H9 (cell line): Measurements from ENCODE around the gene TMED10. TPM values are rescaled to one million over a fixed set of nuclear protein-coding genes. Genes with fewer than 3 reads are reported as not detected.

Experiments
- DNase-seq: peaks from one replicate; pipeline ENCODE4 v3.0.0-alpha.2; 2017
- H2AFZ ChIP-seq: one replicate; pipeline ENCODE4 v1.6.1; 2013; ENCODE audit warnings: mild to moderate bottlenecking, low read length, control low read depth, moderate library complexity
- H2AK5ac ChIP-seq: 2 replicates; pipeline ENCODE4 v1.6.1; 2013; ENCODE audit warnings: low read length, control low read depth, mixed read lengths; ENCODE audit not compliant: insufficient read length
- H2BK120ac ChIP-seq: one replicate; pipeline ENCODE4 v1.6.1; 2013; ENCODE audit warnings: low read depth, mild to moderate bottlenecking, low read length, control low read depth, inconsistent platforms; ENCODE audit not compliant: poor library complexity, severe bottlenecking
- H2BK12ac ChIP-seq: 2 replicates; pipeline ENCODE4 v1.6.1; 2013; ENCODE audit warnings: low read length, control low read depth, mixed read lengths, low read depth; ENCODE audit not compliant: insufficient read length
- H2BK15ac ChIP-seq: 2 replicates; pipeline ENCODE4 v1.6.1; 2013; ENCODE audit warnings: low read depth, low read length, control low read depth
- H2BK20ac ChIP-seq: one replicate; pipeline ENCODE4 v1.6.1; 2013; ENCODE audit warnings: low read depth, mild to moderate bottlenecking, low read length, control low read depth, inconsistent platforms; ENCODE audit not compliant: poor library complexity, severe bottlenecking
- H2BK5ac ChIP-seq: 2 replicates; pipeline ENCODE4 v1.6.1; 2013; ENCODE audit warnings: low read length, control low read depth, mixed read lengths; ENCODE audit not compliant: insufficient read length
- H3K14ac ChIP-seq: 2 replicates; pipeline ENCODE4 v1.6.1; 2013; ENCODE audit warnings: low read length, control low read depth; ENCODE audit not compliant: insufficient read depth
- H3K18ac ChIP-seq: 2 replicates; pipeline ENCODE4 v1.6.1; 2013; ENCODE audit warnings: low read depth, mild to moderate bottlenecking, mixed read lengths, low read length, control low read depth; ENCODE audit not compliant: insufficient read length
- H3K23ac ChIP-seq: 2 replicates; pipeline ENCODE4 v1.6.1; 2013; ENCODE audit warnings: low read length, control low read depth, mixed read lengths, low read depth; ENCODE audit not compliant: insufficient read length
- H3K23me2 ChIP-seq: 2 replicates; pipeline ENCODE4 v1.6.1; 2013; ENCODE audit warnings: low read depth, mild to moderate bottlenecking, mixed read lengths, low read length, control low read depth; ENCODE audit not compliant: insufficient read length, poor library complexity, severe bottlenecking
- H3K27ac ChIP-seq: 2 replicates; pipeline ENCODE4 v1.5.1; 2013; ENCODE audit warnings: low read length, control low read depth, mixed read lengths, low read depth; ENCODE audit not compliant: insufficient read length
- H3K27me3 ChIP-seq: 2 replicates; pipeline ENCODE4 v1.6.1; 2013; ENCODE audit warnings: low read length, control low read depth, inconsistent platforms; ENCODE audit not compliant: insufficient read depth
- H3K4ac ChIP-seq: 2 replicates; pipeline ENCODE4 v1.6.1; 2013; ENCODE audit warnings: low read depth, mild to moderate bottlenecking, control low read depth, inconsistent platforms, low read length, moderate library complexity
- H3K4me1 ChIP-seq: 2 replicates; pipeline ENCODE4 v1.6.1; 2013; ENCODE audit warnings: low read length, control low read depth, inconsistent platforms; ENCODE audit not compliant: insufficient read depth
- H3K4me2 ChIP-seq: 2 replicates; pipeline ENCODE4 v1.6.1; 2013; ENCODE audit warnings: low read length, control low read depth, mixed read lengths; ENCODE audit not compliant: insufficient read length, insufficient read depth
- H3K56ac ChIP-seq: 2 replicates; pipeline ENCODE4 v1.6.1; 2013; ENCODE audit warnings: low read depth, mild to moderate bottlenecking, mixed read lengths, low read length, control low read depth; ENCODE audit not compliant: insufficient read length
- H3K79me1 ChIP-seq: 2 replicates; pipeline ENCODE4 v1.6.1; 2013; ENCODE audit warnings: low read depth, mild to moderate bottlenecking, moderate library complexity, low read length, control low read depth, inconsistent platforms; ENCODE audit not compliant: insufficient read depth, poor library complexity, severe bottlenecking
- H3K79me2 ChIP-seq: 2 replicates; pipeline ENCODE4 v1.6.1; 2013; ENCODE audit warnings: low read length, control low read depth, inconsistent platforms; ENCODE audit not compliant: insufficient read depth
- H3K9ac ChIP-seq: 2 replicates; pipeline ENCODE4 v1.6.1; 2013; ENCODE audit warnings: low read length, control low read depth, mixed read lengths; ENCODE audit not compliant: insufficient read length; ENCODE audit errors: extremely low read depth
- H3K9me3 ChIP-seq: one replicate; pipeline ENCODE4 v1.6.1; 2013; ENCODE audit warnings: low read depth, low read length, inconsistent platforms; ENCODE audit not compliant: control insufficient read depth
- H3T11ph ChIP-seq: one replicate; pipeline ENCODE4 v1.6.1; 2013; ENCODE audit warnings: mild to moderate bottlenecking, low read length, control low read depth, inconsistent platforms
- H4K20me1 ChIP-seq: one replicate; pipeline ENCODE4 v1.6.1; 2013; ENCODE audit not compliant: control insufficient read depth, insufficient read length, insufficient read depth
- H4K5ac ChIP-seq: 2 replicates; pipeline ENCODE4 v1.6.1; 2013; ENCODE audit warnings: low read depth, mild to moderate bottlenecking, mixed read lengths, low read length, control low read depth; ENCODE audit not compliant: insufficient read length
- H4K8ac ChIP-seq: replicated peaks from 2 replicates; pipeline ENCODE4 v1.6.1; 2013; ENCODE audit warnings: low read length, control low read depth, mixed read lengths, low read depth; ENCODE audit not compliant: insufficient read length
- H4K91ac ChIP-seq: 2 replicates; pipeline ENCODE4 v1.6.1; 2013; ENCODE audit warnings: low read depth, mild to moderate bottlenecking, moderate library complexity, mixed read lengths, low read length, control low read depth; ENCODE audit not compliant: insufficient read length
- H3K27ac Mint-ChIP-seq, 3 experiments: 2 replicates in 2 of 3; 3 replicates in 1 of 3; pipeline ENCODE4 v1.8.0; 2020 to 2021; ENCODE audit warnings: mixed read lengths in 3 of 3, mild to moderate bottlenecking in 1 of 3, moderate library complexity in 1 of 3
- H3K27me3 Mint-ChIP-seq: 2 replicates; pipeline ENCODE4 v1.8.0; 2021; ENCODE audit warnings: low read depth, mild to moderate bottlenecking, moderate library complexity, mixed read lengths
- H3K36me3 Mint-ChIP-seq, 3 experiments: 2 replicates in 2 of 3; 3 replicates in 1 of 3; pipeline ENCODE4 v1.8.0; 2020 to 2021; ENCODE audit warnings: low read depth in 3 of 3, mixed read lengths in 3 of 3; ENCODE audit not compliant: insufficient read depth in 1 of 3
- H3K4me1 Mint-ChIP-seq, 2 experiments: 2 replicates each; pipeline ENCODE4 v1.8.0; 2020; ENCODE audit warnings: mixed read lengths in 2 of 2
- H3K4me3 Mint-ChIP-seq, 2 experiments: 2 replicates in 1 of 2; 3 replicates in 1 of 2; pipeline ENCODE4 v1.8.0; 2020 to 2021; ENCODE audit warnings: mild to moderate bottlenecking in 2 of 2, mixed read lengths in 2 of 2, moderate library complexity in 1 of 2
- H3K9me3 Mint-ChIP-seq, 2 experiments: 2 replicates in 1 of 2; 3 replicates in 1 of 2; pipeline ENCODE4 v1.8.0; 2020; ENCODE audit warnings: mild to moderate bottlenecking in 2 of 2, mixed read lengths in 2 of 2, moderate library complexity in 1 of 2
- CTCF ChIP-seq: fragments of 200-600 bp; sonication (generic); conservative IDR thresholded peaks from 3 replicates; pipeline ENCODE4 v1.8.0; 2021; ENCODE audit warnings: antibody characterized with exemption, mild to moderate bottlenecking
- WGBS: extraction: QIAGEN DNeasy Blood & Tissue Kit; methylation state at CpG from one replicate; pipeline ENCODE4 v1.1.7; 2013; ENCODE audit warnings: missing lambda C conversion rate, low lambda C conversion rate, mixed read lengths; ENCODE audit not compliant: insufficient read length; ENCODE audit errors: extremely low coverage; 5-methylcytosine and 5-hydroxymethylcytosine counted together
- total RNA-seq: library from RNA; stranded (reverse); gene quantifications from 2 replicates; pipeline ENCODE4 v1.2.1, GENCODE V29; 2021

The TMED10 gene
- total RNA-seq, 1 experiment from 2014 or later = 176 TPM

- Histone ChIP-seq H3T11ph (no peak overlapping the region), H2AFZ (no peak overlapping the region), H3K9me3 (no peaks in the 10 kb centered on the region), H3K23ac (no peak overlapping the region), H3K27me3 (no peaks in the 10 kb centered on the region), H2BK20ac (no peak overlapping the region), H4K5ac (no peak overlapping the region), H3K79me1 (no peaks in the 10 kb centered on the region), H3K23me2 (no peaks in the 10 kb centered on the region), H4K91ac (no peak overlapping the region), H3K9ac (no peak overlapping the region), H2BK120ac (no peak overlapping the region), H4K8ac (no peak overlapping the region), H3K4me2 (no peak overlapping the region), H3K18ac (no peak overlapping the region), H3K4me1 (no peaks in the 10 kb centered on the region), H3K56ac (no peak overlapping the region), H2BK12ac (no peak overlapping the region), H3K79me2 (no peaks in the 10 kb centered on the region), H3K27ac (no peak overlapping the region), H4K20me1 (no peaks in the 10 kb centered on the region), H2AK5ac (no peak overlapping the region), H3K14ac (no peak overlapping the region), H2BK5ac (no peak overlapping the region), H3K4ac (no peak overlapping the region), H2BK15ac (no peak overlapping the region)
- Mint-ChIP-seq H3K9me3 (no peaks in the 10 kb centered on the region), H3K27me3 (no peaks in the 10 kb centered on the region), H3K4me1 (no peaks in the 10 kb centered on the region), H3K4me3 (no peak overlapping the region), H3K27ac (no peak overlapping the region), H3K36me3 (peaks cover 11 to 78% (median 76%) of the 10 kb centered on the region in 3 experiments; a peak in 6 of 7 replicates)
- DNase-seq = no peak
- no peak for TF ChIP-seq CTCF
- WGBS = no CpG with 5 or more reads among the region's 4 CpGs
Observed at GRCh38 chr14:75101491-75101890, 74.9 kb downstream of the TMED10 start.
